HG03439 (cell line): ENCODE measurements around the gene DENND2A.
"Not testable (repeated sequence)": the region's sequence is repeated elsewhere in the genome, so short reads cannot be mapped to it uniquely, and the experiment has no call there.

Experiments
- ATAC-seq: cut with Tn5 transposase; IDR thresholded peaks from one replicate; pipeline ENCODE4 v1.9.1; 2021; ENCODE audit warnings: mild to moderate bottlenecking, moderate library complexity; ENCODE audit not compliant: unreplicated experiment

The DENND2A gene

DNA sequence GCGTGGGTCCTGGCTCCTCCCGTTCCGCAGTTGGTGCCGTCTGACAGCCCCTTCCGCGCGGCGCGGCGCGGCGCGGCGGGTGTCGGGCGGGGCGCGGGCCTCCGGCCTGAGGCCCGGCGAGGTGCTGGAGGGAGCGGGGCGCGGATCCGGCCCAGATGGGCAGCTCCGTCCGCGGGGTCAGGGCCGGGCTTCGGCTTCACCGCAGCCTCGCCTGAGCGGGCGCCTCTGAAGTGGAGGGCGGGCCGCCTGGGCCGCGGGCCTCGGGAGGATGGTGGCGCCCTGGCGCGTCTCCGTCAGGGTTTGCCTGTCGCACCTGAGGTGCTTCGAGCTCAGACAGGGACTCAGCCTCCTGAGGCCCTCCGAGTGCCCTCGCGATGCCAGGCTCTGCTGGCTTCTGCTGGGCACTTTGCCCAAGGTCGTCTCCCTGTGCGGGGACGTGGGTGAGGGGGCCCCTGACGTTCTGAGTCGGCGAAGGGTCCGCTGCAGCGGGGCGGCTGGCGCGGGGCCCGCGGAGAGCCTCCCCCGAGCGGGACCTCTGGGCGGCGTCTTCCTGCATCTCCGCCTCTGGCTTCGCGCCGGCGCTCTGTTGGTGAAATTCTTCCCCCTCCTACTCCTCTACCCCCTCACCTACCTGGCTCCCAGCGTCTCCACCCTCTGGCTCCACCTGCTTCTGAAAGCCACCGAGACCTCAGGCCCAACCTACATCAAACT is 32.6 kb upstream of the DENND2A start:
- ATAC-seq, result peak; percentile 53

DNA sequence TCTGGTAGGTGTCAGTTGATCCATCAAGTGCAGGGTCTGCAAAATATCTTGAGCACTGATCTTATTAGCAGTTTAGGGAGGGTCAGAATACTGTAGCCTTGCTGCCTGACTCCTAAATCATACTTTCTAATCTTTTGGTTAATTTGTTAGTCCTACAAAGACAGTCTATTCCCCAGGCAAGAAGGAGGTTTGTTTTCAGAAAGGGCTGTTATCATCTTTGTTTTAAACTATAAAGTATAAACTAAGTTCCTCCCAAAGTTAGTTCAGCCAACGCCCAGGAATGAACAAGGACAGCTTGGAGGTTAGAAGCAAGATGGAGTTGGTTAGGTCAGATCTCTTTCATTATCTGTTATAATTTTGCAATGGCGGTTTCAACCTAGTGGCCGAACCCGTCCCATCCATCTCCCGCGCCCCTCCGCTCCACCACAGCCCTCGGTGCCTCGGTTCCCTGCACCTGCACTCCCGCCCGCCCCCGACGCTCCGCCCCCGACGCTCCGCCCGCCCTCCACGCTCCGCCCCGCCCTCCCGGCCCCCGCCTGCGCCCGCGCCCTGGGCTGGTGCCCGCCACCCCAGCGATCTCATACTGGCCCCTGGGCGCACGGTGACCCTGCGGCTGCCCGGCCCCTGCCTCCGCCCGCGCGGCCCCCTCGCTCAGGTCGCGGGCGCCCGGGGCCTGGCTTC is 31.9 kb upstream of the DENND2A start, which contains the start of gene ADCK2:
Gene ADCK2, plus strand, starts transcription at position 564 of the 681 bp plus-strand sequence. CDS start 386 bp downstream, outside the sequence.
- peak; percentile 63 for ATAC-seq

DNA sequence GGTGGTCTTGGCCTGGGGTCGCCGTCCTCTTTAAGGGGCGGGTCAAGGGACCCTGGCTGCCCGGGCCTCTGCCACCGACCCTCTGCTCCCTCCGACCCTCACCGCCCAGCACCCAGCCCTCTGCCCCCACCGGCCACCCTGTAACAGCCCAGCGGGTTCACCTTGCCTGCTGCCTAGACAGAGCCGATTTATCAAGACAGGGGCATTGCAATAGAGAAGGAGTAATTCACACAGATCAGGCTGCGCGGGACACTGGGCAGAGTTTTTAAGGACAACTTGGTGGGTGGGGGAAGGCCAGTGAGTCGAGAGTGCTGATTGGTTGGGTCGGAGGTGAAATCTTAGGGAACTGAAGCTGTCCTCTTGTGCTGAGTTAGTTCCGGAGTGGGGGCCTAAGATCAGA is 31.4 kb upstream of the DENND2A start:
- ATAC-seq, result no peak

DNA sequence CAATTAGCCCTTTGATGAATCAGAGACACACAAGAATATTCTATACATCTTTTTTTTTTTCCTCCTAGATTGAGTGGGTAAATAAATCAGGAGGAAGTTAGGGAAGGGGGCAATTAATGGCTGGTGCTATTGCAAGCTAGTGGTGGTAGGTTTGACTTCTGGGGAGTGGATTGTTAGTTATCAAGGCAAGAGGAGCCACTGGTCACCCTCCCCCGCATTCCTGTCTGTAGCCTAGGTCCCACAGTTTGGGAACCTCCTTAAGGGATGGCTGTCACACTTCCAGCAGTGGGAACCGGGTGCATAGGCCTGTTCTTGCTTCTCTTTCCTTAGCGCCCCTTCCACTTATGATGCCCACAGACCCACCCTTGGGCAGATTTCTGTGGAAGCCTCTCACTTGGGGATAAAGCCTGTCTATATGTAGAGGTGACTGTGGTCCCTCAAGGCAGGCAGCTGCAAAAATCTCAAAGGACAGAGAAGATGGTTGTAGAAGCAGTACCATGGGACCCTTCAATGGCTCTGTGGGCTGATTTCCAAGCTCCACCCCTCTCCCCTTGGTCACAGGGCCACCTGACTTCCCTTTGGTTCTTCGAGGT is 29.8 kb upstream of the DENND2A start:
- no peak for ATAC-seq

DNA sequence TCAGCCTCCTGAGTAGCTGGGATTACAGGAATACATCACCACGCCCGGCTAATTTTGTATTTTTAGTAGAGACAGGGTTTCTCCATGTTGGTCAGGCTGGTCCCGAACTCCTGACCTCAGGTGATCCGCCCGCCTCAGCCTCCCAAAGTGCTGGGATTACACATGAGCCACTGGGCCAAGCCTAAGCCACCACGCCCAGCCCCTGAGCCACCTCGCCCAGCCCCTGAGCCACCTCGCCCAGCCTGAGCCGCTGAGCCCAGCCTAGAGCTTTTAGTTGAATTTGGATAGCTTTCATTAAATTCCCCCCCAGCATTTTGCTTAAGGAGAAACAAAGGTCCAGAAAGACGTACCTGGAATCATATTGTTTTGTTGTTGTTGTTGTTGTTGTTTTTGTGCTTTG is 29.2 kb upstream of the DENND2A start:
- ATAC-seq, result not testable (repeated sequence)

DNA sequence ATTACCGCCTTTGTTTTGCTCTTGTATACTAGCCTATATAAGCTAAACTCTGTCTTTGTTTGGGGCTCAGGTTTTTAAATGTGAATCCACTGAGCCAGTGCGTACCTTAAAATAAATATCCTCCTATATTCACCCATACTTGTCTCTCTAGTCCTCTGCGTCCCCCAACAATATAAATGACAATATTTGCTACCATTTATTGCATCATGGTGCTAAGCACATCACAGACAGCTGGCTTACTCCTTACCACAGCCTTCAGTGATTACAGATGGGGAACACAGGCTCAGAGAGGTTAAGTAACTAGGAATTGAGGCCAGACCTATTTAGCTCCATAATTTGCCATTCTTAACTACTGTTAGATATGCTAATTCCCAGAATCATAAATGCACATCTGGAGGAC is 28.7 kb upstream of the DENND2A start:
- no peak for ATAC-seq

DNA sequence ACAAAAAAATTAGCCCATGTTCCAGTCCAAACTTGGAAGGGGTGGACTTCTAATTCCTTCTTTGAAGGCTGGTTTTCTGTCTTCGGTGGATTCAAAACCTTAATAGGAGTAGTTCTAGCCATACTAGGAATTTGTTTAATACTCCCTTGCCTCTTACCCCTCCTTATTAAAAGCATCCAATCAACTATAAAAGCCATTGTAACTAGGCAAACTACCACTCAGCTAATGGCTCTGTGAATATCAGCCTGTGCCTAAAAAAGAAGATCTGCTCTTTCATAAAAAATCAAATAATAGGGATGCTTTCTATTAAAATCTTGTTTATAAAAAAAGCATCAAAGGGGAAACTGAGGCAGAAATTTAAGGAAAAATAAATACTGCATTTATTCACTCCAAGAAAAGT is 28.0 kb upstream of the DENND2A start:
- no peak for ATAC-seq

DNA sequence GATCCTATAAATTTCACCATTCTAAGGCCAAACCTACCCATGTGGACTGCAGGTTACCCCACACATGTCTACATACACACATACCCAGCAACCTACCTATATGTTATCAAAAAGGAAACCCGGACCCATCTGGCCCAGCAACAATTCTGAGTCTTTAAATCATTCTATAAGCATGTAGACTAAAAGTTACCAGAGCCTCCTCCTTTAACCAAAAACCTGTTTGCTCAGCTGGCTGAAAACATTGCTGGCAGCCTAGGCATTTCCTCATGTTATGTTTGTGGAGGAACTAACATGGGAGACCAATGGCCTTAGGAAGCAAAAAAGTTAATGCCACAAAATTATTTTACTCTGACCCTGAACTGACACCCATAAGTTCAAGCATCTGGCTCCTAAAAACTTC is 26.9 kb upstream of the DENND2A start:
- ATAC-seq, result no peak

DNA sequence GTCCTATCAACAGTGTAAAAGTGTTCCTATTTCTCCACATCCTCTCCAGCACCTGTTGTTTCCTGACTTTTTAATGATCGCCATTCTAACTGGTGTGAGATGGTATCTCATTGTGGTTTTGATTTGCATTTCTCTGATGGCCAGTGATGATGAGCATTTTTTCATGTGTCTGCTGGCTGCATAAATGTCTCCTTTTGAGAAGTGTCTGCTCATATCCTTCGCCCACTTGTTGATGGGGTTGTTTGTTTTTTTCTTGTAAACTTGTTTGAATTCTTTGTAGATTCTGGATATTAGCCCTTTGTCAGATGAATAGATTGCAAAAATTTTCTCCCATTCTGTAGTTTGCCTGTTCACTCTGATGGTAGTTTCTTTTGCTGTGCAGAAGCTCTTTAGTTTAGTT is 22.3 kb upstream of the DENND2A start:
- ATAC-seq, result not testable (repeated sequence)

DNA sequence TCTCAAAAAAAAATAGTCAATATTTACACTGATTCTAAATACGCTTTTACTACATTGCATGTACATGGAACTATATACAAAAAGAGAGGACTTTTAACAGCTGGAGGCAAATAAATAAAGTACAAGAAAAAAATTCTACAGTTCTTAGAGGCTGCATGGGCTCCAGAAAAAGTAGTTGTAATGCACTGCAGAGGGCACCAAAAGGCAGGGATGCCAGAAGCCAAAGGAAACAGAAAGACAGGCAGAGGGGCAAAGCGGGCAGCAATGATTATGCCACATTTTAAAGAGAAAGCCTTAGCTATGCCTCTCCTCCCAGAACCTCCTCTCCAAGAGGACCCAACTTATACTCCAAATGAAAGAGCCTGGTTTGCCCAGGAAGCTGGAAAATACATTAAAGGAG is 20.5 kb upstream of the DENND2A start:
- no peak for ATAC-seq

DNA sequence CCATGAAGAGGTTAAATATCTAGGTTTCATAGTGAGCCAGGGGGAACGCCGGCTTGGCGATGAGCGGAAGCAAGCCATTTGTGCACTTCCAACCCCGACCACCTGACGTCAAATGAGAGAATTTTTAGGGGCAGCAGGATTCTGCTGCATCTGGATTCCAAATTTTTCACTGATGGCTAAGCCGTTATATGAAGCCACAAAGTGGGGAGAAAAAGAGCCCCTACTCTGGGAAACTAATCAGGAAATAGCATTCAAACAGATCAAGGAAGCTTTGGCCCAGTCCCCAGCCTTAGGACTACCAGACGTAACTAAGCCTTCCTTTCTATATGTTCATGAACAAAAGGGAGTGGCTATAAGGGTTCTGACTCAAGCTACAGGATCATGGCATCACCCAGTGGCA is 19.2 kb upstream of the DENND2A start:
- no peak for ATAC-seq

DNA sequence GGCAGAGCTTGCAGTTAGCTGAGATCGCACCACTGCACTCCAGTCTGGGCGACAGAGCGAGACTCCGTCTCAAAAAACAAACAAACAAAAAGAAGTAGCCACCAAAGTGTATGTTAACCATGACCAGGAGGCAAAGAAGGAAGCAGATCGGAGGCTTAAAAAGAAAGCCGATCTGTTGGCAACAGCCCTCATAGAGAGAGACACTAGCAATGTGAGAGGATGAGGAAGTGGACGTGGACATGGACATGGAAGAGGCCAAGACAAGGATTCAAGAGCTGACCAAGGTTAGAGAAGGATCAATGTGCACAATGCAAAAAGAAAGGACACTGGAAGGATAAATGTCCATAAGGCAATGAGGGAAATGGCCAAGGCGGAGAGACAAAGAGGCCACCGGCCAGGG is 17.3 kb upstream of the DENND2A start:
- ATAC-seq, result no peak

DNA sequence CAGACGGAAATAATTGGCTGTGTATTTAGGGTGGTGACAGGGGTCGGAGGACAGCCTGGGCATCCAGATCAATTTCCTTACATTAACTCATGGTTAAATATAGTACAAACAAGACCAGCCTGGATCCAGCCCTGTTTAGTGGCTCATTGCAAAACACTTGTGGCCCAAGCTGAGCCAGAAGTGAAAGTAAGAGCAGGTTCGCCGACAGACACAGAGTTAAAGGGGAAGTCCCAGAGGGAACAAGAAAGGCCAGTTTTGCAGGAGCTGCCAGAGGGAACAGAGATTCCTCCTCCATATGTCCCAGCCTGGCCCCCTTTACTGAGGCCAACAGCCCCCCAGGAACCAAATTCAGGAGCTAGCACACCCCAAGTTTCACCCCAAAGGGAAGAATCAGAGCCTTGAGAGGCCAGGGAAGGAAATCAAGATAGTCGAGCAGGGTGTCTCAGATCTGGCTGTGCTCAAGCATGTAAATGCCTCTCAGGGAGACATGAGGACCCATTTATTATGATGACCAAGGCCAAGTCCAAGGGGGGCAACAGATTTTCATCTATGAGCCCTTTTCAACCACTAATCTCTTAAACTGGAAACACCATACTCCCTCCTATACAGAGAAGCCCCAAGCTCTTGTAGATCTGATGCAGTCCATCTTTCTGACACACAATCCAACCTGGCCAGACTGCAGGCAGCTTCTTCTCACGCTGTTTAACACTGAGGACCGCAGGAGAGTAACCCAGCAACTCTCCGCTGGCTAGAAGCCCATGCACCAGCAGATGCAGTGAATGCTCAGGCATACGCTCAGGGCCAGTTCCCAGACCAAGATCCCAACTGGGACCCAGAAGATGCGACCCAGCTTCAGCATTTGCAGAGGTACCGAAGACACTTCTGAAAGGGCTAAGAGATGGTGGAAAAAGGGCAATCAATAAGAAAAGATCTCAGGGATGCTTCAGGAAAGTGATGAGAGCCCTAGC is 16.2 kb upstream of the DENND2A start:
- no peak for ATAC-seq

DNA sequence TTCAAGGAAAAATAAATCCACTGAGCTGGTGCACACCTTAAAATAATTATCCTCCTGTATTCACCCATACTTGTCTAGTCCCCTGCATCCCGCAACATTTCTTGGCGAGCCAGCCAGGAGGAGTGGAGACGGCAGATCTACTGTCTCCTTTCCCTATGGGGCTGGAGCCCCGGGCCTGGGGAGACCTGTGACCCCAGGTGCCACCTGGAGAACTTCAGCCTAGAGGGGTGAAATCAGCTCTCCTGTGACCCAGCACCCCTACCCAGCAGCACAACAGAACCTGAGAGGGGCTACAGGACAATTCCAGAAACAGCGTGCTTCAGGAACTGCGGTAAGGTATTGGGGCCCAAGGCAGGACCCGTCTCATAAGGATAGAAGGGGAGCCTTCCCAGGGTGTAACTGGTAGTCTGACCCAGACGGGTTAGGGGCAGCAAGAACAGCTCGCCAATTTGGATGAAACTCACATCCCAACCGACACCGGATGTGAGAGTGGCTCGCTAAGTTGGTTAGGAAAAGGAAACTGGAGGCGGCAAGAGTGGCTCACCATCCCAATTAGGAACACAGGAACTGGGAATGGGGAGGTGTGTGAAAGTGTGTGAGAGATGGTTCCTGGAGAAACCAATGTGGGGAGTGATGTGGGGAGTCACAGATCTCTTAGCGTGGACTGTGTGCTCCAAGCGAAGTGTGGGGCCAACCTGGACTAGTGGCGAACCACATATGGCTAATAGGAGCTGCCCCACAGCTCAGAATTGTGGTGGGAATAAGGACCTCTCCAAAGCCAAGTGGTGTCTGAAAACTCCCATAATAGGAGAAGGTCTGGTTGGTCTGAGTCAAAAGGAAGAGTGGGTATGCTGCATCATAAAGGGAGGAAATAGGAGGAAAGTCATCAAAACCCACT is 15.1 kb upstream of the DENND2A start:
- ATAC-seq, result no peak

DNA sequence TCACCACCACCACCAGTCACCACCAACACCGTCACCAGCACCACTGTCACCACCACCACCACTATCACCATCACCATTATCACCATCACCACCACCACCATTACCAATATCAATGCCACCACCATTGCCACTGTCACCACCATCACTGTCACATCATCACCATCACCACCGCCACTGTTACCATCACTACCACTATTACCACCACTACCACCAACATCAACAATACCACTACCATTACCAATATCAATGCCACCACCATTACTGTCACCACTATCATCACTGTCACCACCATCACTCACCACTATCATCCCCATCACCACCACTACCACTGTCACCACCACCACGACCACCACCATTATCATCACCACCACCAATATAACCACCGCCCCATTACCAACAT is 14.0 kb upstream of the DENND2A start:
- no peak for ATAC-seq

DNA sequence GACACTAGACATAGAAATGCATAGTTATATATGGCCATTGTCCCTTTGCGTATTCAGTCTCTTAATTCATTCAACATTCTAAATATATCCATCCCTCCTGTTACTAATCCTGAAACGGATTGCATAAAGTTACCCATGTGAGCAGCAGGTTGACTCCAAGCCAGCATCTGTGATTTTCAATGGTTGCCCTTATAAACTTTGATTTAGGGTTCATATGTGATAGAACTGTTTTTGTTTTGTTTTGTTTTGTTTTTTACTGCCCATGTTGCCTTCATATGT is 13.4 kb upstream of the DENND2A start:
- ATAC-seq, result no peak

DNA sequence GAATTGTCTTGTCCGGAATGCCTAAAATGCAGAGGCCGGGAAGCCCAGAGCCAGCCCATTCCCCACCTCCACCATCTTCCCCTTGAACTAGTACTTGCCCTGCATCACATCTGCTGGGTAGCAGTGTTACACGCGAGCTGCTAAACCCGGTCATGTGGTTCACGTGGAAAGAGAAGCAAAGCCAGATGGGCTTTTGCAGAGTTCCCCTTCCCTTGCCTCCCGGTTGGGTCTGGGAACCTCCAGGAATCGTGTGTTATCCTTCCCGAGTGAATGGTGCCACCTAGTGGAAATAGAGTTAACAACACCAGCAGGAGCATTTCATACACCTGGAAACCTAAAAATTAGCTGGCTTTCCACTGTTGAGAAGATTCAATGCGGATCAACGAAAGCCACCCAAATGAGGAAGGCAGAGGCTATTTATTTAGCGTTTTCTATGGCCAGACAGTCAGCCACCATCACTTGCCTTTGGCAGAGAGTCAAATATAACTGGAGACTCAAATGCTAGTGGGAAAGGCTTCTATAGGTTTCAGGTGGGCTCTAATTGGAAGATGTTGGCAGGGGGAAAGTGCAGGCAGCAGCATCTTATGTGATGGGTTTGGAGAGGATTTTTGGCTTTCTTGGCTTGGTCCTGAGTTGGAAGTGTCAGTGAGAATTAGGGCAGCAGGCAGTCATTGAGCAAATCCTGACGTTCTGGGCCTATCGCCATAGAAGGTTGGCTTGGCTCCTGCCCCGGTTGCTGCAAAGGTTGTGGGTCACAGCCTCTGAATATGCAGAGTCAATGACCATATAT is 12.9 kb upstream of the DENND2A start:
- ATAC-seq, result no peak

DNA sequence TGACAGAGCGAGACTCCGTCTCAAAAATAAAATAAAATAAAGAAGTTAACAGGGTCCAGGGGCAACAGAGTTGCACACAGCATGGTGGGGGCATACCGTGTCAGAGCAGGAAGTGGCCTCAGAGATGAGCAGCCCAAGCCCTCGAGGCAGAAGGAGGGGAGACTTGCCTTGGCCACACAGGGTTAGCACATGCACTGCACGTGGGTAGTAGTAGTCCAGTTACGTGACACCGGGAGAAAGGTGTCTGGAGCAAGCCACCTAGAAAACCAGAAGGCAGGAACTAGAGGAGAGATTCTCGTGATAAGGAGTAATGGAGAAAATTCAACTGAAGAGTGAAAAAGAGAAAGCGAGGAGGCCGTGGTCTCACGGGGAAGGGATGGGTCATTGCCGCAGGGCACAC is 9.8 kb upstream of the DENND2A start:
- ATAC-seq, result no peak

DNA sequence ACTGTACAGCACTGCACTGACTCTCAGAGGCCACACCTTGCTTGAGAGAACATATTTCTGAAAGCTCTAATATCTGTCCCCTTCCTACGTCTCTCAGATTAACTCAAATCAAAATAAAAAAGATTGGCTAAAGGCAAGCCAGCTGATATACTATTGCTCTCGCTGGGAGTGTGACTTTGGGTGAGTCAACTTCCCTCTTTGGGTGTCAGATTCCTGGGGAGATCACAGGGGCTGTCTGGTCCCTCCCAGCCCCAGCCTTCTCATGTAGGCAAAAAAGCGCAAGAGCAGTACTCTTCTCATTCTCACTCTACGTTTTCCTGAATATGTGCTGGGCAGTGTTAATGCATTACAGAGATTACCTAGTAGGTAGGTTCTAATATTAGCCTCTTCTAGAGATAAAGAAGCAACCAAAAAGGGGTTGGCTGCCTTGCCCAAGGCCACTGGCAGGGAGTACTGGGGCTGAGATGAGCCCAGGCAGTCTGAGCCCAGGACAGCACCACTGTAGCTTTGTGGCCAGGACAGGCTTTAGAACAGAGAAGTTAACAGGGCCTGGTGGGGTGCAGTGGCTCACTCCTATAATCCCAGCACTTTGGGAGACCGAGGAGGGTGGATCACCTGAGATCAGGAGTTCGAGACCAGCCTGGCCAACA is 9.1 kb upstream of the DENND2A start:
- no peak for ATAC-seq
